A204.1 (cell line): ENCODE results near the gene PUS7.
A peak's percentile ranks its signal among the peaks of the same experiment; 100 is the strongest.
"Not testable (repeated sequence)": the region's sequence is repeated elsewhere in the genome, so short reads cannot be mapped to it uniquely, and the experiment has no call there.

Experiments used
- FAIRE-seq: peaks from 2 replicates; lab custom pipeline; 2012; peaks lifted over from hg19 to GRCh38; lab: Jason Lieb, UNC

The PUS7 gene

GRCh38 chr7:105444342-105444987 lies 77.6 kb downstream of the PUS7 start:
- peak; percentile 19 for FAIRE-seq

GRCh38 chr7:105442214-105442613 lies 79.9 kb downstream of the PUS7 start:
- FAIRE-seq: not testable (repeated sequence)

GRCh38 chr7:105439174-105439893 lies 82.7 kb downstream of the PUS7 start:
- FAIRE-seq: no peak

GRCh38 chr7:105438847-105439173 lies 83.3 kb downstream of the PUS7 start:
- FAIRE-seq: no peak

DNA sequence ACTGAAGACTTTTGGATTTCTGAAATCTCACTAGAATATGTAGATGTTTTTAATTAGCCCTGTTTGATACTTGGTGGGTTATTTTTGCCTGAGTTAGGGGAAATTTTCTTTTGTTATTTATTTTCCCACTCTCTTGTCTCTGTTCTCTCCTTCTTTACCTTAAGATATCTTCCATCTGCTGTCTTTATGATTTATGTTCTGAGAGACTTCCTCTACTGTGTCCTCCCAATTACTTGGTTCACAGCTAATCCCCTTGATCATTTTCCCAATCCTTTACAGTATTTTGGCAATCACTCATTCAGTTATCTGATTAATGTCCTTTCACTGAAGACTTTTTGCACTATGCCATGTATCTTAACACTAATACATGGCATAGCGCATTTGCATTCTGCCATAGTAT lies 83.8 kb downstream of the PUS7 start:
- FAIRE-seq: no peak

GRCh38 chr7:105437356-105437755 lies 84.7 kb downstream of the PUS7 start:
- not testable (repeated sequence) for FAIRE-seq

DNA sequence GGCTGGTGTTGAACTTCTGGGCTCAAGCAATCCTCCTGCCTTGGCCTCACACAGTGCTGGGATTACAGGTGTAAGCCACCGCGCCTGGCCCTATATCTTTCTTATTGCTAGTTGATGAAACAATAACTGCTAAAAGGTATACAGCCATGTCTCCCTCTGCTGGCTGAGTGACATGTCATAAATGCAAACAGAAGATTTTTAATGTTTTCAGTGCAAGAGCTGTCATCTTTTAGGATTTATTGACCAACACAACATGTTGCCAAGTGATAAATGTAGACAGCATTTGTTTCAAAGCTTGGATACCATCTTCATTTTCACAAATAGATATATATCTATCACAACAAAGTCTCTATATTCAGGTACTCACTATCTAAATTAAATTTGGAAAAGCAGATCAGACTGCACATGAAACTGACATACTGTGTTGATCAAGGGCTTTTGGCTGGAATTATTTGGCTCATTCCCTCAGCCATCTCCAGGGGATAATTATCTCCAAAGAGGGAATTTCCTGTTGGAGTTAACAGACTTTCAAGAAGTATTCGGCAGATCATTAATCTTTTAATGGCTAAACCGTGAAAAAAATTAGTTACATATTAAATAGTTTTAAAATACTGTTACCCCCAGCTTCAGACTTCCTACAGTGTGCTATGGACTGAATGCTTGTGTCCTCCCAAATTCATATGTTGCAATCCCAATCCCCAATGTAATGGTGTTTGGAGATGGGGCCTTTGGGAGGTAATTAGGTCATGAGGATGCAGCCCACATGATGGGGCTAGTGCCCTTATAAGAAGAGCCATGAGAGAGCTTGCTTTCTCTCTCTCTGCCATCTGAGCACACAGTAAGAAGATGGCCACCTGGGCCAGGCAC lies 92.1 kb downstream of the PUS7 start:
- peak; percentile 97 for FAIRE-seq

DNA sequence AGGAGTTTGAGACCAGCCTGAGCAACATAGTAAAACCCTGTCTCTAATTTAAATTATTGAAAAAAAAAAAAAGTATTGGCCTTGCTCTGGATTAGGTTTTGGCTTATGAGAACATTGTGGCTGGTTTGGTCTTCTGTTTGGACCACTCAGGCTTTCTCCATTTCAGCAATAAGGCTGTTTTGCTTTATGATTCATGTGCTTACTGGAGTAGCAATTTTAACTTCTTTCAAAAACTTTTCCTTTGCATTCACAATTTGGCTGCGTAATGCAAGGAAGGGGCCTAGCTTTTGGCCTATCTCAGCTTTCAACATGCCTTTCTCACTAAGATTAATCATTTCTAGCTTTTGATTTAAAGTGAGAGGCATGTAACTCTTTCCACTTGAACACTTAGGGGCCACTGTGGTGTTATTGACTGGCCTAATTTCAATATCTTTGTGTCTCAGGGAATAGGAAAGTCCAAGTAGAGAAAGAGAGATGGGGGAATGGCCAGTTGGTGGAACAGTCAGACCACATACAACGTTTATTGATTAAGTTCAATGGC lies 95.4 kb downstream of the PUS7 start:
- FAIRE-seq: no peak

DNA sequence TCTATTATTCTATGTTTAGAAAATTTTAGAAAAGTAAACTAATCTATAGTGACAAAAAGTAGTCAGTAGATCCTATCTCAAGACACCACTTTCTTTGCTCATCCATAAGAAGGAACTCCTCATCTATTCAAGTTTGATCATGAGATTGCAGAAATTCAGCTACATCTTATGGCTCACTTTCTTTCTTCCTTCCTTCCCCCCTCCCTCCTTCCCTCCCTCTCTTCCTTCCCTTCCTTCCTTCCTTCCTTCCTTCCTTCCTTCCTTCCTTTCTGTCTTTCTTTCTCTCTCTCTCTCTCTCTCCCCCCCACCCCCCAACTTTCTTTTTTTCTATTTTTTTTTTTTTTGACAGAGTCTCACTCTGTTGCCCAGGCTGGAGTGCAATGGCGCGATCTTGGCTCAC lies 98.1 kb downstream of the PUS7 start:
- FAIRE-seq: no peak

DNA sequence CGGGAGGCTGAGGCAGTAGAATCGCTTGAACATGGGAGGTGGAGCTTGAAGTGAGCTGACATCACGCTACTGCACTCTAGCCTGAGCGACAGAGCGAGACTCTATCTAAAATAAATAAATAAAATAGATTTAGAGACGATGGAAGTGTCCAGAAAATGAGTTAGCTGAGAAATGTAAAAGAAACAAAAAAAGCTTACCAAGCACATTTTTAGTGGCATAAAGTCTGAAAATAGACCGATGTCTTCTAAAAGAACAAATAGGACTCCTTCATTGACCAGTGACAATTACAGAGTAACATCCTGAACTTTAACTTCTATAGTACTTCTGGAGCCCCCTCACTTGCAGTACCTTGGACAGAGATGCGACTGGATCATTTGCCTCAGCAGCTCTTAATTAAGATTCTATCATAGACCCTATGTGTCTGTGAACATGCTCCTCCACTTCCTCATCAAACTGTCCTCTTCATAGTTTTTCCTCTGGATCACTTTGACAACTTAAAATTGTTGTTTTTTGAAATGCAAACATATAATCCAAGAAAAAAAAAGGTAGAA lies 108.1 kb downstream of the PUS7 start:
- FAIRE-seq: no peak

- FAIRE-seq: not testable (repeated sequence)
Observed at GRCh38 chr7:105410774-105411173, 111.3 kb downstream of the PUS7 start.

DNA sequence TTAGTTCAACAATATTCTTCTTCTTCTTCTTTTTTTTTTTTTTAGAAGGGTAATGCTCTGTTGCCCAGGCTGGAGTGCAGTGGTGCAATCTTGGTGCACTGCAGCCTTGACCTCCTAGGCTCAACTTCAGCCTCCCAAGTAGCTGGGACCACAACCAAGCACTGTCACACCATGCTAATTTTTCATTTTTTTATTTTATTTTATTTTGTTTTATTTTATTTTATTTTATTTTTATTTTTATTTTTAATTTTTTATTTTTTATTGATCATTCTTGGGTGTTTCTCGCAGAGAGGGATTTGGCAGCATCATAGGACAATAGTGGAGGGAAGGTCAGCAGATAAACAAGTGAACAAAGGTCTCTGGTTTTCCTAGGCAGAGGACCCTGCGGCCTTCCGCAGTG lies 112.3 kb downstream of the PUS7 start:
- not testable (repeated sequence) for FAIRE-seq

DNA sequence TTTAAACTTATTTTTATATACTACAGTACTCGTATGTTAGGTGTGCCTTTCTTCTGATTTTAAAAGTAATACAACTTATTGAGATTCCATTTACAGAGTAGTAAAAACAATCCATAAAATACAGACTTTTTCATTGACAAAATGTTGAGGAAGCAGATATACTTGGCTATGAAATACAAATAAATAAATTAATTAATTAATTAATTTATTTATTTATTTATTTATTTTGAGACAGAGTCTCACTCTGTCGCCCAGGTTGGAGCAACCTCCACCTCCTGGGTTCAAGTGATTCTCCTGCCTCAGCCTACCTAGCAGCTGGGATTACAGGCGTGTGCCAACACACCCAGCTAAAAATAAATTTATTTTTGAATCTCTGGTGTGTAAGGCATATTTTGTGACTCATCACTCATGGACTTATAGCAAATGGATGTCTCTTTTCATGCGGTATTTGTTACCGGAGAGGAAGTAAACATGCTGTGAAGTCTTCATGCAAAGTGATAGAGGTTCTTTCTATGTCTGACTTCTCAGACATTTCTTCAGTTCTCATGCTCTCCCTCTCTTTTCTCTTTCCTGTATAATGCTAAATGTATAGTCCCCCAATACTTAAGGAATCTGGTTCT lies 113.2 kb downstream of the PUS7 start:
- FAIRE-seq: no peak
